GM18502 (cell line): Measurements from ENCODE around the gene PLPP1.

Source experiments
- ATAC-seq: cut with Tn5 transposase; IDR thresholded peaks from one replicate; pipeline ENCODE4 v1.9.1; 2021; ENCODE audit warnings: mild to moderate bottlenecking; ENCODE audit not compliant: unreplicated experiment, poor library complexity

Gene PLPP1

DNA sequence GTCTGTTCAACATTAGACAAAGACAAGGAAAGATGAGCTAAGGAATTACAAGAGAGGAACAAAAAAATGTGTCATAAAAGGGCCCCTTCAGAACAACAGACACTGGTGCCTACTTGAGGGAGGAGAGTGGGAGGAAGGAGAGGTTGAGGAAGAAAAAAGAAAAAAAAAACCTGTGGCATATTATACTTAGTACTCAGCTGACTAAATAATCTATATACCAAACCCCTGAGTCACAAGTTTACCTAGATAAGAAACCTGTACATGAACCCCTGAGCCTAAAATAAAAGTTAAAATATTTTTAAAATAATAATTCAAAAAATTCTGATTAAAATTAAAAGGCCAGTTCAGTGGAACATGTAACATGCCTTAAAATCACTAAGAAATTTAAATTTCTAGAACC, 119.7 kb downstream of the PLPP1 start:
- ATAC-seq: no peak

DNA sequence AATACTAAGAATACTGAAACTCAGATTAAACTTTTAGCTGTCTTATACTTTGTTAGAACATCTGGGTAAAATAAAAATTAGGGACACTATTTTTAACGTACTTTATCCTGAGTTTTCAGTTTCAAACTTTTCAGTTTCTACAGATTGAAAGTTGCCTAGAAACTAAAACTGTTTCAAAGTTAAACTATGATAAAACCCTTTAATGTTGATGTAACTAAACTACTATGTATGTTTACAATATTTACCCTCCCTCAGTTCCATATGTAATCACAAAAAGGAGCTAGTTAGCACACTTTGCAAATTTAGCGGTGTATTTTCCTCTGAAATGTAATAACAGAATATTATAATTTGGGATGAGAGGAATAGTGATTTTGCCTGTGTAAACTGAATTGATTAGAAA, 121.1 kb downstream of the PLPP1 start:
- no peak for ATAC-seq

DNA sequence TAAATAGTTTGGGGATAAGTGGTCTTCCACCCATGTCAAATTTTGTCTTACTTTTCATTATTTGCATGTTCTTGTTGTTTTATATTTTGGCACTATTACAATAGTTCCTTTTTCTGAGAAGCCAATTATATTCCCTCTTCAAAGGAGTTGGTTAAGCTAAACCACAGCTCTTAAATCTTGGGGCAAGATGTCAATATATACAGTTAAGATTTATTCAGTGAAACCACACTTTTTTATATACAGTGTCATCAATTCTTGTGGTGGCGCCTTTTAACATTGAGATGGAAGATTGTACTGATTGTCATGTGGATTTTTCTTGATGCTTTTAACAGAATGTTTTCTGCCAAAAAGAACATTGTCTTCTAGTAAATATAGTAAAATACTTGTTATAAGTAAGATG, 122.9 kb downstream of the PLPP1 start:
- ATAC-seq: no peak

DNA sequence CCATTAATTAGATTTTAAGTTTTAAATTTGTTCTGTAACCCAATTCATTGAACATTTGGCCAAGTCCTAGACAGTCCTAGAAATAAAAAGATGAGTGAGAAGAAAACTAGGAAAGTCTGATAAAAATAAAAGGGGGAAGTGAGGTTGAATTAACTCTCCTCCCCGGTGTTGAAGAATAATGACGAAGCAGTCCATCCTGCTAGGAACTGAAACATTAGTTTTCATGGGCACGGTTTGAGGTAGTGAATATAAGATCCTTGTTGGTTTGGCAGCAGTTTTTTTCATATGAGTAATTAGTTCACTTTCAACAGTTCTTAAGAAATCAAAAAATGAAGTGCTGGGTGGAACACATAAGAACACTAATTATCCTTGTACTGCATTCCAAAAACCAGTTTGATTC, 123.9 kb downstream of the PLPP1 start:
- ATAC-seq: no peak

DNA sequence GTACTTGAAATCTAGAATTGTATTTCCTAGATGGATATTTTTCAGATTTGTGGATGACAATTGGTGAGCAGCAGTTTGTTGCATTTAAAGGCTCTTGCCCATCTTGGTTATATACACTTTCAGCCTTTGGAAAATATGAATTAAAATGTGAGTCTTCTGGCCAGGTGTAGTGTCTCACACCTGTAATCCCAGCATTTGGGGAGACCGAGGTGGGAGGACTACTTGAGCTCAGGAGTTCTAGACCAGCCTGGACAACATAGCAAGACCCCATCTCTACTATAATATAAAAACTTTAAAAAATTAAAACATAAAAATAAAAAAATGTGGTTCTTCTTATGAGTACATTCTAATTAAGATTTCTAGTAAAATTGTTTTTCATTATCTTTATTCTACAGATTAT, 125.0 kb downstream of the PLPP1 start:
- ATAC-seq: no peak

DNA sequence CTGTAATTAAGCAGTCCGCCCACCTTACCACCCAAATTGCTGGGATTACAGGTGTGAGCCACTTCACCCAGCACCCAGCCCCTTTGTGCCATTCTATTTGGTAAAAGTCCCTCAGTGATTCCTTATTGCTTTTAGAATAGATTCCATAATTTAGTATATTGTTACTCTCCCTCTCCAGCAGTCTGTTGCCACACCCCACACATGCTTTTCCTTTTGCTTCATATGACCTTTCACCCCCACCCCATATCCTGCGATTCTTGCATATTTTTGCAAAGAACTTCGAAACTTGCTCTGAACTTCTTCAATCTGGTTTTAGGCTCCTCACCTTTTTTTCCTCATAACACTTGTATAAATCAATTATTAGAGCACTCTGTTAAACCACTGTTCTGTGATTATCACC, 126.8 kb downstream of the PLPP1 start:
- ATAC-seq: no peak

DNA sequence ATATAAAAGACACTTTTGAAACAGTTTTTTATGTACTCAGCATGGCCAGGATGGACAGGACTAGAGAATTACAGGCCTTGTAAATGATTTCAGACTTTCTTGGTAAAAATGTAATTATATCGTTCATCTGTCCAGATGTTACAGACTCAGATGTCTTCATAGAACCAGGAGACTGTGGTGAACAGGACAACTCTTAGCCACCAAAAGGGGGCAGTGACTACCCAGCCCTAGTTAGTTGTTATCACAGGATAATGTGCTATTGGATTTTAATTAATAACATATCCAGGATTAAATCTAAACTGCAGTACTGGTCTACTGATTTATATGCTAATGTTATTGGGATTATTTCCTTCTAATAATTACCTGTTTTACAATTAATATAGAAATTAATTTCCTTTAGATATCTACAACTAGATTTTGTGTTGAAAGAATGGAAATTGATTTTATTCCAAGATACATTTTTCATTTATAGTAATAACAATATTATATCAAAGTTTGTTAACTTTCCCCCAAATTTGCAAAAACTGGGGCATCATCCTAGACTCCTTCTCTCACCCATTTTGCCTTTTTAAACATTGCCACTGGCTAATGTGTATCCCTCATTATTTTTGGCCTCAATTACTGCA, 127.6 kb downstream of the PLPP1 start:
- ATAC-seq: no peak

DNA sequence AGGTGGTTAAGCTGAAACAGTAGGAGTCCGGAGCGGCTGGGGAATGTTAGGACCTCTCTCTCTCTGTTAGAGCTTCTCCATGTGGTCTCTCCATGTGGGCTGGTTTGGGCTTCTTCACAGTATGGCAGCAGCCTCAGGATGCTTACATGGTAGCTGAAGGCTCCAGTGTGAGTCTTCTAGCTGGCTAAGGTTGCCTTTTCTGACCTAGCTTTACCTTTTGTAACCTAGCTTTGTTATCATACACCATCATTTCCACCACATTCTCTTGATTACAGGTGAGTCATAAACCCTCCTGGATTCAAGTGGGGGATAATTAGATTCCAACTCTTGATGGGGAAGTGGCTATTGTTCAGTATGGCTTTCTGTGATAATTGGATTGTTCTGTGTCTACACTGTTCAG, 128.5 kb downstream of the PLPP1 start:
- ATAC-seq: no peak

DNA sequence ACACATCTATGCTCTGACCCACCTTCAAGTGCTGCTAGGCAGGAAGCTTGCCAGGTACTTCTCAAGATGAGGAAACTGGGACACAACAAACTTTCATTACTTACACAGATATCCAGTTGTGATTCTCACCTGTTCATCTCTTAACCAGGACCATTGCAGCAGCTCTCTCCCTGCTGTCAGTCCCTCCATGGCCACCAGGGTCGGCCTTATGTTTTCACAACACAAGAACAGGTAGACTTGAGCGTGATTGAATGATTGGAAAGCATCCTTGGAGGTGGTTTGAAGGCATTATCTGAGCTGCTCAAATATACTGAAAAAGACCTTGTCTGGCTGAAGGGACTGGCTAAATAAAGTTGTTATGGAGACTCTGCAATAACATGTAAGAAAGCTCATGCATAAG, 132.6 kb downstream of the PLPP1 start:
- no peak for ATAC-seq

DNA sequence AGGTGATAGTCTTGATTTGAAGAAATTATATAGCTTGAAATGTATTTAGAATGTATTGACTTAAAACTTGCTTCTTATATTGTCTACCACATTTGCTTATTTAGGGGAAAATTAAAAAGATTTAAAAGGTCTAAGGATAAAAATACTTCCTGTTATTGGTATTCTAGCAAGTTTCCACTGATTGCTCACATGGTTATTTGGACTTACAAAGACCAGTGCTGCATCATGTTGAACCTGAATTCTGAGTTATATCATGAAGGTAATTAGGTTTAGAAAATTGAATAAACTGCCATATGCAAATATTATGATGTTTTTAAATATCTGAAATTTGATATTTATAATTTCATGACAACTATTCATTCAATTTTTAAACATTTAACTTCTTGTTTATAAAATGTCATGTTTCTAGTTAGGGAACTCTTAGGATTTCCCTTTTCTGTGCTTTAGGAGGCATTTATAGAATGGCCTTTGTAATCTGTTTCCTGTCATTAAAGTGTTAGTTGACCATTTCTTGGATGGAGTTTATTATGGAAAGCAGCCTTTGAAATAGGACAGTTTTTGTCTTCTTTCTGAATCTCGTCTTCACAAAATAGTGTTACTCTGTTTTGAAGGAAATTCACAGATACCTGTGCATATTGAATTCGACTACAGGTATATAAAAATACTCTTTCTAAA, 141.1 kb downstream of the PLPP1 start:
- no peak for ATAC-seq

DNA sequence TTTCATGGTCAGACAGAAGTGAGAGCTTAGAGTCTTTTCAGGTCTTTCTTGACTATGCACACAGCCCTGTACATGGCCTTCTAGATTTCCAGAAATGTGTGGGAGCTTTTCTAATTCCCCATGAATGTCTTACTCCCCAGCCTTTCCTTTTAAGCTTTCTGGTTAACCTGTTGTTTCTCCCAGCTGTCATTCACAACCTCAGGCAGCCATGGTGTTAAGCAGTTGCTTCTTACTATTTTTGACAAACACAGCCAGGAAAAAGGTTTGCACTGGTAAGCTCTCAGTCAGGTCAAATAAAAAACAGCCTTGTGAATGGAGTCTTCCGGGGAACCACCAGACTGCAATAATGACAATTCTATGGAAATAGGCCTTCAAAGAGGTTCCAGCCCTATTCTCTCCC, 142.1 kb downstream of the PLPP1 start:
- ATAC-seq: no peak

DNA sequence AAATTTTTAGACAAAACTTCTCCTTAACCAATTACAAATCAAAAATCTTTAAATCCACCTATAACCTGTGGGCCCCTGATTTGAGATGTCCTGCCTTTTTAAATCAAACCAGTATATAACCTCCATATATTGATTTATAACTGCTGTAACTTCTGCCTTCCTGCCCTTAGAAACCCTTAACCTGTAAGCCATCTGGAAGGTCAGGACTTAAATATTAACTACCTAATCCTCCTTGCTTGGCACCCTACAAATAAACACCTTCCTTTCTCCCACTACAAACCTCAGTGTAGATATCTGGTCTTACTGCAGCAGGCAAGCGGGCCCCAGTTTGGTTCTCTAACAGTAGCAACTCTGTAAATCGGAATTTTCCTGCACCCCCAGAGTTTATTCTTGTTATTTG, 143.1 kb downstream of the PLPP1 start:
- no peak for ATAC-seq

DNA sequence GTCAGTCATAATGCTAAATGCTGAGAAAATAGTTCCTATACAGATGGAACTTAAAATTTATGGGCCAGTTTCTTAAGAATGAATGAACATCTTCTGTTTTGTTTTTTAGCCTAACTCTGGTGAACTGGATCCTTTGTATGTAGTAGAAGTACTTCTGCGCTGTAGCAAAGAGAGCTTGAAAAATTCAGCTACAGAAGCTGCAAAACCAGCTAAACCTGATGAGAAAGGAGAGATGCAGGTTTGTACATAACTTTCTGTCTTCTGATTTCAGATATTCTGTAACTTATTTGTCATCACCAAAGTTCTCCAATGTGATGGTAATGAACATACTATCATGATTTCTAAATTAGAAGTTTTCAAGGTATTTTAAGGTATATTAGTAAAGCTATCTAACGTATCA, 146.9 kb downstream of the PLPP1 start:
- ATAC-seq: no peak

DNA sequence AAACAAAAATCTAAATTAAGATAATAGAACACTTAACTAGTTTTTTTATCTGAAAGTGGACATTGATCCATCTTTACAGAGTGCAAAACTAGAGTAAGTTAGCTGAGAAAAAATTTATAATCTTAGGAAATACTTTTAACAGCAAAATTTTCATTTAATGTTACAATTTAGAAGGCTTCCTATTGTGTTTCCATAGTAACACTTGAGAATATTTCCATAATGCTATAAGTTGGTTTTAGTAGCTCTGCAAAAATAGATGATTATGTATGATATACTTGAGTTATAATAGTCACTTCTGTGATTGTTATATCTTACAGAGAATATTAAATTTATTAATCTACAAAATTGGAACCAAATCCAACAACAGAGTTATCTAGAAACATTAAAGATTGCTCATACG, 148.4 kb downstream of the PLPP1 start:
- no peak for ATAC-seq

DNA sequence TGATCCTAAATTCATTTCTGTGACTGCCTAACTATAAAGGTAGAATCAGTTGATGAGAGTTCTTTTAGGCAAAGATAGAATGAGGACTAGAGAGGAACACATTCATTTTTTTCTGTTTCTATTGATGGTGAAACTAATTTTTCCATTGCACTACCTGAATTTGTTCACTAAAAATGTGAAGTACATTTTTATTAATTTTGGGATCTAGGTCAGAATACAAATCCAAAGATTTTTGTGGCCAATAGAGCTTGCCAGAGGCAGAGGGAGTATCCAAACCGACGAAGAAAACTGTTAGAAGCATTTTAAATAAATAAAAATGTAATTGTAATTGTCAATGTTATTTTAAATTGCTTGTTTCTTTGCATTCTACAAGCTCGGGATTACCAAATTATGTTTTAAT, 148.9 kb downstream of the PLPP1 start:
- ATAC-seq: no peak

DNA sequence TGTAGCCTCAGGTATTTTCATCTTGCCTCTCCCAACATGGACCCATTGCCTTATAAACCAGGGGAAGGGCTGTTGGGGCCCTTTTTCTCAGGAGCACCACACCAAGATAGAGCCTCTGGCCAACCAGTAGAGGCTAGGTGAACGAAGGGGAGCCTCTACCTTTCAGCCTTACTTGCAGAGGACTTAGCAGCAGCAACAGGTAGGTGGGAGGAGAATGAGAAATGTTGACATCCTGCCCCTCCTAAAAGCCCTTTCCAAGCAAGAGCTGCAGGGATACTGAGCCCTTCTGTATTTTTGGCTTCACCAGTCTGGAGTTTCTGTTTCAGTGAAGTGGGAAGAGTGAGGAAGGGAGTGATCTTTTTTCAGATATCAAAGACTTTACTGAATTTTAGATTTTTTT, 149.5 kb downstream of the PLPP1 start:
- no peak for ATAC-seq

DNA sequence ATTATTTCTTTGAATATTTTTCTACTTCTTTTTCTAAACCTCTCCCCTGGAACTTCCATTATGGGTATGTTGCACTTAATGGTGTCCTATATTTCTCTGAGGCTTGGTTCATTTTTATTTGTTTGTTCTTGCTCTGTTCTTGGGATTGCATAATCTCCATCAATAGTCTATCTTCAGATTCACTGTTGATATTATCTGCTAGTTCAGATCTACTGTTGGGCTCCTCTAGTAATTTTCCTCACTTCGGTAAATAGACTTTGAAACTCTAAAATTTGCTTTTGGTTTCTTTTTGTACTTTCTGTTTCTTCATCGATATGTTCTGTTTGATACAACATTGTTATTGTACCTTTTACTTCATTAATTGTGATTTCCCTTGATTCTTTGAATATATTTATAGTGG, 150.7 kb downstream of the PLPP1 start:
- no peak for ATAC-seq

DNA sequence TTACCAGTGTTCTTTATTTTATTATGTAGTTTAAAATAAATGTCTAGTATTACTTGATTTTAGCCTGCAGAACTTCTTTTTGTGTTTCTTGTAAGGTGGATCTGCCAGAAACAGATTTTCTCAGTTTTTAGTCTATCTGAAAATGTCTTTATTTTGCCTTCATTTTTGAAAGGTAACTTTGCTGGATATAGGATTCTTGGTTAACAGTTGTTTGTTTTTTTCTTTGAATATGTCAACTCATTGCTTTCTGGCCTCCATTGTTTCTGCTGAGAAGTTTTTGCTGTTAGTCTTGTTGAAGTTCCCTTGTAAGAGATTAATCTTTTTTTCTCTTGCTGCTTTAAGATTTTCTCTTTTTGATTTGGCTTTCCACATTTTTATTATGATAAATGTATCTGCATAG, 151.5 kb downstream of the PLPP1 start:
- no peak for ATAC-seq

DNA sequence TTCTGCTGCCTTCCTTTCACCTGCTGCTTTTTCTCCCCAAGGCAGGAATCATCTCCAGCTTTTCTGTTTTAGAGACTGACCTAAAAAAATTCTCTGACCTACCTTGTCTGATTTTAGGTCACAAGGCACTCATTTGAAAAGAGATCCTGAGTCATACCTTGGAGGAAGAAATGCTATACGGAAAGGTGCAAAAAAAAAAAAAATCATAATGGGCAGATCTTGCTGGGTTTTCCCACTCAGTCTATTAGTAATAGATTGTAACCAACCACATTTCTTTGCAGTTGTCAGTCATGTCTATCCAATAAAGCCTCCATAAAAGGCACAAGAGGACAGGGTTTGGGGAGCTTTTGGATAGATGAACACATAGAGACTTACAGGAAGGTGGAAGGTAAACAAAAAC, 157.0 kb downstream of the PLPP1 start:
- no peak for ATAC-seq
